HG03378 (cell line): ENCODE data around the gene STIL.

Source experiments
- ATAC-seq: cut with Tn5 transposase; IDR thresholded peaks from one replicate; pipeline ENCODE4 v1.9.1; 2021; ENCODE audit warnings: mild to moderate bottlenecking, moderate library complexity; ENCODE audit not compliant: unreplicated experiment

Gene STIL

GRCh38 chr1:47238935-47239592 lies 74.9 kb downstream of the STIL start:
- no peak for ATAC-seq

- ATAC-seq, result no peak
Observed at GRCh38 chr1:47235806-47236205, 78.1 kb downstream of the STIL start.

- ATAC-seq, result no peak
Observed at GRCh38 chr1:47235241-47235681, 78.7 kb downstream of the STIL start.

- no peak for ATAC-seq
Observed at GRCh38 chr1:47233186-47233585, 80.8 kb downstream of the STIL start.

GRCh38 chr1:47232187-47232874 lies 81.6 kb downstream of the STIL start, which contains the start of gene TAL1:
Gene TAL1 (minus strand): TSS chr1:47232225. CDS start chr1:47225888, 6,337 bp downstream.
- no peak for ATAC-seq

GRCh38 chr1:47231301-47232186 lies 82.4 kb downstream of the STIL start:
- no peak for ATAC-seq

GRCh38 chr1:47230692-47231300 lies 83.2 kb downstream of the STIL start:
- ATAC-seq, result no peak

GRCh38 chr1:47229886-47230691 lies 83.9 kb downstream of the STIL start:
- ATAC-seq, result no peak

- ATAC-seq, result no peak
Observed at GRCh38 chr1:47229031-47229885, 84.7 kb downstream of the STIL start.

GRCh38 chr1:47228644-47229030 lies 85.3 kb downstream of the STIL start:
- no peak for ATAC-seq

GRCh38 chr1:47227341-47228232 lies 86.4 kb downstream of the STIL start:
- ATAC-seq, result no peak

GRCh38 chr1:47226839-47227215 lies 87.1 kb downstream of the STIL start:
- ATAC-seq, result no peak

- no peak for ATAC-seq
Observed at GRCh38 chr1:47226121-47226838, 87.7 kb downstream of the STIL start.

GRCh38 chr1:47225430-47226100 lies 88.4 kb downstream of the STIL start:
- no peak for ATAC-seq

GRCh38 chr1:47224676-47225399 lies 89.1 kb downstream of the STIL start:
- ATAC-seq, result no peak

- ATAC-seq, result no peak
Observed at GRCh38 chr1:47223921-47224675, 89.8 kb downstream of the STIL start.
